SH-SY5Y (cell line): ENCODE measurements around the gene CAT.

Source experiments
- GATA2 ChIP-seq: IDR thresholded peaks from 2 replicates; pipeline ENCODE4 v1.6.1; 2011; ENCODE audit warnings: mild to moderate bottlenecking, low read depth, low read length
- GATA3 ChIP-seq: IDR thresholded peaks from 2 replicates; pipeline ENCODE4 v1.6.1; 2011; ENCODE audit warnings: low read depth, mild to moderate bottlenecking, low read length, moderate library complexity

DNA sequence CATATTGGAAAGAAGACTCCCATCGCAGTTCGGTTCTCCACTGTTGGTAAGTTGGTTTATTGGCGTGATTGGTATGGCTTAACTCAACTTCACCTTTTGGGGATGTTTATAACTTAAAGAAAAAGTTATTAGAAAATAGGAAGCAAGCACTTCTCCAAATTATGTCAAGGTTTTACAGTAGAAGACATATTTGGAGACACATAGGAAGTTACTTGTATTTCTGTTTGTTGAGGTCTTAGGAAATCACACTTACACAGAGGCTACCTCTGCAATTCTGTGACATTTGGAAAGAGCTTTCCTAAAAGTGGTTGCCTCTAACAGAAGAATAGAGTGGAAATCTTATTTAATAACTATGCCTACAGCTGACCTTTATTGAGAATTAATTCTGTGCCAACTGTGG, 12.3 kb downstream of the CAT start:
- no peak for TF ChIP-seq GATA2
- TF ChIP-seq GATA3 = no peak
